Measurements from ENCODE around the gene PYCARD. TPM values are rescaled to one million over a fixed set of nuclear protein-coding genes. Genes with fewer than 3 reads are reported as not detected.

Gene PYCARD
- total RNA-seq, 2 experiments from 2014 or later: 55.4 to 99.1 TPM

DNA sequence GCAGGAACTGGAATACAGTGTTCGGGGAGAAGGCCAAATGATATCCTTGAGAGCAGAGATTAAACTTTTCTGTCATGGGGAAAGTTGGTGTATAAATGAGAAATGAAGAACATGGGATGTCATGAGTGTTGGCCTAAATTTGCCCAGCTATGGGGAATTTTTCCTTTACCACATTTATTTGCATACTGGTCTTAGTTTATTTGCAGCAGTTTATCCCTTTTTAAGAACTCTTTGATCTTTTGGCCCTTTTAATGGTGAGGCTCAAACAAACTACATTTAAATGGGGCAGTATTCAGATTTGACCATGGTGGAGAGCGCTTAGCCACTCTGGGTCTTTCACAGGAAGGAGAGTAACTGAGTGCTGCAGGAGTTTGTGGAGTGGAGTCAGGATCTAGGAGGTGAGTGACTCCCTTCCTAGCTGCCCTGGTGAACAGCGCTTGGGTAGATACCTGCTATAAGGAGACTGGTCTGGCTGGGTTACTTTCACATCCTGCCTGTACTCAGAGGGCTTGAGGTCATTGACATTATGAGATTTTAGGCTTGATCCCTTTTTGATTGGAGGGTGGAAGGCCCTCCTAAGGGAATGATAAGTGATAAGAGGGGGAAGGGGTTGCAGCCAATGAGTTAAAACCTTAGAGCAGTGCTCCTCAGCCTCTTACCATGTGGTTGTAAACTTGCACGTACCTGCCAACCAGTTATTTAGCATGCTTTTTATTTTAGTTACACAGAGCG, 10.7 kb downstream of the PYCARD start:
- H3K27me3 Mint-ChIP-seq: no peaks in the 10 kb centered on the region
- peaks cover 67% of the 10 kb centered on the region for H3K4me1 Mint-ChIP-seq
- H3K9me3 Mint-ChIP-seq (ENCODE audit: low read depth): no peaks in the 10 kb centered on the region
- ATAC-seq: no peak
- no peak for DNase-seq
- peaks cover 87% of the 10 kb centered on the region for H3K36me3 Mint-ChIP-seq
- H3K27ac Mint-ChIP-seq: peak overlapping the region; percentile 58
- CTCF ChIA-PET: interaction anchor here (0.8 kb wide), 1 partner anchor 9 kb away, joined by 3 read pairs; no protein-coding TSS in a partner anchor
- H3K4me3 Mint-ChIP-seq: no peak overlapping the region

DNA sequence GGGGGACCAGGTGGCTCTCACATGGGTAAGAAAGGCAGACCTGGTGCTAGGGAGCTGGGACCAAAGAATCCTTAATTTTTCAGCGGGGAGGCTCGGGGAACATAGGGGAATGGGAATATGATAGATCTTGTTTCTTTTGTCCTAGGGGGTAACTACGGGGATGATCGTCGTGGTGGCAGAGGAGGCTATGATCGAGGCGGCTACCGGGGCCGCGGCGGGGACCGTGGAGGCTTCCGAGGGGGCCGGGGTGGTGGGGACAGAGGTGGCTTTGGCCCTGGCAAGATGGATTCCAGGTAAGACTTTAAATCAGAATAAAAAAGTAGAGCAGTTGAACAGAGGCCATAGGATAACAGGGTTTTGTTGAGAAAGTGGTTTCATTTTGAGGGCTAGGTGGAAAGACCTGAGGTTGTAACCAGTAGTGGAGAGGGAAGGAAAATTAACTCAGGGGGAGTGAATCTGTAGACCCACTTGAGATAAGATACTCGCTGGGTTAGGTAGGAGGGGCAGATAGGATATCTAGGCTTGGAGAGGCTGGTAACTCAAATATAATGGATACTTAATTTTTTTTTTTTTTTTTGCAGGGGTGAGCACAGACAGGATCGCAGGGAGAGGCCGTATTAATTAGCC, 11.6 kb downstream of the PYCARD start:
- no peak for DNase-seq
- H3K9me3 Mint-ChIP-seq (ENCODE audit: low read depth): no peaks in the 10 kb centered on the region
- ATAC-seq: no peak
- no peak overlapping the region for H3K4me3 Mint-ChIP-seq
- H3K27ac Mint-ChIP-seq: no peak overlapping the region
- H3K4me1 Mint-ChIP-seq: peaks cover 70% of the 10 kb centered on the region
- no peaks in the 10 kb centered on the region for H3K27me3 Mint-ChIP-seq
- peaks cover 87% of the 10 kb centered on the region for H3K36me3 Mint-ChIP-seq
- CTCF ChIA-PET: interaction anchor here (0.7 to 1.5 kb wide), 2 partner anchors 25 to 143 kb away, joined by 3 read pairs; no protein-coding TSS in a partner anchor

DNA sequence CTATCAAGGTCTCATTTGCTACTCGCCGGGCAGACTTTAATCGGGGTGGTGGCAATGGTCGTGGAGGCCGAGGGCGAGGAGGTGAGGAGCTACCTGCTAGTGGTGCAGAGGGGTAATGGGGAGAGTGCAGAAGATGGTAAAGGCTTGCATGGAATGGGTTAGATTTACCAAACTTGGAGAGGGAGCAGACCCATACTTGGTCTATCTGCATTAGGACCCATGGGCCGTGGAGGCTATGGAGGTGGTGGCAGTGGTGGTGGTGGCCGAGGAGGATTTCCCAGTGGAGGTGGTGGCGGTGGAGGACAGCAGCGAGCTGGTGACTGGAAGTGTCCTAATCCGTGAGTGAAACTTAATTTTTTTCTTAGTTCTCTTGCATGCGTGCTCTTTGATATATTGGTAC, 12.5 kb downstream of the PYCARD start:
- Mint-ChIP-seq H3K27ac (no peak overlapping the region), H3K9me3 (ENCODE audit: low read depth) (no peaks in the 10 kb centered on the region), H3K27me3 (no peaks in the 10 kb centered on the region), H3K36me3 (peaks cover 92% of the 10 kb centered on the region), H3K4me1 (peaks cover 78% of the 10 kb centered on the region), H3K4me3 (no peak overlapping the region)
- DNase-seq (no peak), ATAC-seq (no peak)
- CTCF ChIA-PET: interaction anchor here (1.5 kb wide), 1 partner anchor 26 kb away, joined by 3 read pairs; no protein-coding TSS in a partner anchor

- H3K27ac Mint-ChIP-seq: peak overlapping the region; percentile 6
- H3K9me3 Mint-ChIP-seq (ENCODE audit: low read depth): no peaks in the 10 kb centered on the region
- CTCF ChIA-PET: interaction anchor here (1.5 kb wide), 1 partner anchor 27 kb away, joined by 3 read pairs; no protein-coding TSS in a partner anchor
- ATAC-seq (no peak), DNase-seq (no peak)
- peaks cover 79% of the 10 kb centered on the region for H3K4me1 Mint-ChIP-seq
- no peaks in the 10 kb centered on the region for H3K27me3 Mint-ChIP-seq
- H3K4me3 Mint-ChIP-seq: no peak overlapping the region
- peaks cover 92% of the 10 kb centered on the region for H3K36me3 Mint-ChIP-seq
Measured at GRCh38 chr16:31189412-31189778, 13.2 kb downstream of the PYCARD start.

- Mint-ChIP-seq H3K27ac (peak overlapping the region; percentile 30), H3K4me1 (peaks cover 81% of the 10 kb centered on the region), H3K27me3 (no peaks in the 10 kb centered on the region), H3K9me3 (ENCODE audit: low read depth) (no peaks in the 10 kb centered on the region), H3K4me3 (no peak overlapping the region), H3K36me3 (peaks cover 91% of the 10 kb centered on the region)
- DNase-seq (no peak), ATAC-seq (no peak)
- CTCF ChIA-PET: interaction anchor here (1.5 kb wide), 1 partner anchor 12 kb away, joined by 6 read pairs; no protein-coding TSS in a partner anchor
Measured at GRCh38 chr16:31188450-31189411, 13.8 kb downstream of the PYCARD start.

GRCh38 chr16:31187808-31188189, 14.8 kb downstream of the PYCARD start:
- H3K4me1 Mint-ChIP-seq: peaks cover 85% of the 10 kb centered on the region
- no peaks in the 10 kb centered on the region for H3K9me3 Mint-ChIP-seq (ENCODE audit: low read depth)
- H3K36me3 Mint-ChIP-seq: peaks cover 94% of the 10 kb centered on the region
- CTCF ChIA-PET: interaction anchor here (1.5 kb wide), 1 partner anchor 13 kb away, joined by 6 read pairs; no protein-coding TSS in a partner anchor
- ATAC-seq (no peak), DNase-seq (no peak)
- H3K27me3 Mint-ChIP-seq: no peaks in the 10 kb centered on the region
- H3K27ac Mint-ChIP-seq: peak overlapping the region; percentile 31
- H3K4me3 Mint-ChIP-seq: no peak overlapping the region

DNA sequence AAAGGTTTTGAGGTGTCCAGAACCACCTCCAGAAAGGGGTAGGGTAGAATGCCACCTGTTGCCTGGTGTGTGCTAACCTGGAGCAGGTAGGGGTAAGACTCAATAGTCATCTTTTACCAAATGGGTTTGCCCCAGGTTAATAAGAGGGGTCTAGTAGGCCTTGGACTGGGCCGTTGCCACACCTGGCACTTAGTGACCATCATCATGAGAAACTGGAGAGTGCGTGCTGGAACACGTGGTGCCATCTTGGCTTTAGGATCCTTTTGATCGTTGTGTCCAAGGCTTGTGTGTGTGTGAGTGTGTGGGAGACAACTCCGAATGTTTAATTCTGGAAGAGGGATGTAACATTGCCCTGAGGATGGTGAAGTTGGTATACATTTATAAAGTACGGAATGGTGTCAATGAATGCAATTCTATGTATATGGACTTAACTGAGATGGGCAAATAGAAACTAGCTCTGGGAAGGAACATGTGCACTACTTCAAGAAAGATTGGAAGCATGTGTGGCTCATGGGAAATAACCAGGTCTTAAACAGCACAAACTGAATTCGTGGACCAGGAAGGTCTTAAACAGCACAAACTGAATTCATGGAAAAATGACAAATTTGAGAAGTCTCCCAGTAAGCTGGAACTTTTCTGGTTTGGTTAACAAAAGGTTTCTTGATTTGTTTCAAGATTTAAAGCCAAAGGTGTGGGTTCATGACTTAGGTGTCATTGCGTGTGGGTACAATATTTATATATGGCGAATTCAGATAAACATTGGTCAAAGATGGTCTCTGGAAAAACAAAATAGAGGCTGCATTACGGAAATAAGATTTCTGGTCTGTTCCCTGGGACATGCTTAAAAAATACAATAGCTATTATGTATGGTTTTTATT, 15.4 kb downstream of the PYCARD start:
- ATAC-seq (no peak), DNase-seq (no peak)
- H3K9me3 Mint-ChIP-seq (ENCODE audit: low read depth): no peaks in the 10 kb centered on the region
- peaks cover 97% of the 10 kb centered on the region for H3K36me3 Mint-ChIP-seq
- no peaks in the 10 kb centered on the region for H3K27me3 Mint-ChIP-seq
- peaks cover 90% of the 10 kb centered on the region for H3K4me1 Mint-ChIP-seq
- H3K4me3 Mint-ChIP-seq: no peak overlapping the region
- CTCF ChIA-PET: interaction anchor here (1.5 kb wide), 1 partner anchor 14 kb away, joined by 6 read pairs; no protein-coding TSS in a partner anchor
- H3K27ac Mint-ChIP-seq: peak overlapping the region; percentile 31

DNA sequence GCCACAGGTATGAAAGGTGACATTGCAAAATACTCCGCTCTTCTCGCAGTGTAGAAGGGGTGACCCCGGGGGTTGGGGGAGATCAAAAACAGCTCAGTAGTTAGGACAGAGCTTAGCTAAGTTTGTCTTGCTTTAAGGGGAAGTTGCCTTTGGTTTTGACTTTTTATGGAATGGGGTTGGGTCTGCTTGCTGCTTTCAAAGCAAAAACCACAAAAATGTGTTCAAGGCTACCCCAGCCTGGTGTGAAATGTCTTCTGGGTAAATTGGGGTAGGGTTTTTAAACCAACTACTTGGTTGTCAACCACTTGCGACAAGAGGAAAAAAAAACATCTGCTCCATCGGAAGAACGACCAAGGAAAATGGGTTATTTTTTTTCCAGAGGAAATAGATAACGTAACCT, 16.4 kb downstream of the PYCARD start:
- Mint-ChIP-seq H3K27ac (peak overlapping the region; percentile 42), H3K36me3 (peaks cover 96% of the 10 kb centered on the region), H3K4me3 (peak overlapping the region; percentile 5), H3K4me1 (peaks cover 87% of the 10 kb centered on the region), H3K27me3 (no peaks in the 10 kb centered on the region), H3K9me3 (ENCODE audit: low read depth) (no peaks in the 10 kb centered on the region)
- DNase-seq (no peak), ATAC-seq (no peak)
- CTCF ChIA-PET: no interaction called here

GRCh38 chr16:31185339-31185738, 17.2 kb downstream of the PYCARD start:
- Mint-ChIP-seq H3K4me3 (peak overlapping the region; percentile 6), H3K4me1 (peaks cover 81% of the 10 kb centered on the region), H3K9me3 (ENCODE audit: low read depth) (no peaks in the 10 kb centered on the region), H3K27me3 (no peaks in the 10 kb centered on the region), H3K36me3 (peaks cover 92% of the 10 kb centered on the region), H3K27ac (peak overlapping the region; percentile 42)
- DNase-seq (no peak), ATAC-seq (no peak)
- CTCF ChIA-PET: interaction anchor here (0.6 kb wide), 1 partner anchor 252 kb away, joined by 3 read pairs; no protein-coding TSS in a partner anchor

- H3K36me3 Mint-ChIP-seq: peaks cover 90% of the 10 kb centered on the region
- CTCF ChIA-PET: interaction anchor here (0.6 to 1.4 kb wide), 2 partner anchors 252 to 259 kb away, joined by 3 read pairs; no protein-coding TSS in a partner anchor
- H3K9me3 Mint-ChIP-seq (ENCODE audit: low read depth): no peaks in the 10 kb centered on the region
- H3K27ac Mint-ChIP-seq: peak overlapping the region; percentile 64
- peak overlapping the region; percentile 6 for H3K4me3 Mint-ChIP-seq
- no peak for DNase-seq
- peaks cover 1% of the 10 kb centered on the region for H3K27me3 Mint-ChIP-seq
- ATAC-seq: no peak
- peaks cover 76% of the 10 kb centered on the region for H3K4me1 Mint-ChIP-seq
Measured at GRCh38 chr16:31184888-31185287, 17.7 kb downstream of the PYCARD start.

DNA sequence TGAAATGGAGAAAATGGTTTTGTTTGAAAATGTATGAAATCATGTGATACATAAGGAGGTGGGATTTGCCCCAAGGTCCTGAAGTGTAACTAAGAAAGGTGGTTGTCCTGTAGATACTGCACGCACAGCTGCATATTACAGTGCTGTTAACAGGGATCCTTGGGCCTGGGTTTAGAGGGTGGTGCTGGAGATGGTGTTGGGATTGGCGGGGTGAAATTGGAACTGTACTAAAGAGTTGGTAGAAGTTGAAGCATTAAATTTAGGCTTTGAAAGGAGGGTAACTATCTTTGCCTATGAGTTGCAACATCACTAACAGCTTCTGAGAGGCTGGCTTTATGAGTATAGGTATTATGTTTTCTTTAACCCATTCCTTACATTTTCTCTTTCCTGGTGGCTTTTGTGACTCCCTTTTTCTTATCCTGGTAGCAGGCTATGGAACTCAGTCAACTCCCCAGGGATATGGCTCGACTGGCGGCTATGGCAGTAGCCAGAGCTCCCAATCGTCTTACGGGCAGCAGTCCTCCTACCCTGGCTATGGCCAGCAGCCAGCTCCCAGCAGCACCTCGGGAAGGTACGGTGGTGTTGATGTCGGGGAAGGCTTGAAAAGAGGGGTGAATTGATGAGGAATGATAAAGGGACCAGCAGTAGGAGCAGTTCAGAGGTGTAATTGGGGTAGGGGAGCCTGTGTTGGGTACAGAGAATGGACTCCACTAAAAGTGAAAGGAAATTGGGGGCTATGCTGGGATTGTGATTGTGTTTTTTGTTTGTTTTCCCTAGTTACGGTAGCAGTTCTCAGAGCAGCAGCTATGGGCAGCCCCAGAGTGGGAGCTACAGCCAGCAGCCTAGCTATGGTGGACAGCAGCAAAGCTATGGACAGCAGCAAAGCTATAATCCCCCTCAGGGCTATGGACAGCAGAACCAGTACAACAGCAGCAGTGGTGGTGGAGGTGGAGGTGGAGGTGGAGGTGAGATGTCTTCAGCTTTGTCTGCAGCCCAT, 18.8 kb downstream of the PYCARD start:
- Mint-ChIP-seq H3K27ac (peak overlapping the region; percentile 50), H3K36me3 (peaks cover 79% of the 10 kb centered on the region), H3K4me1 (peaks cover 70% of the 10 kb centered on the region), H3K4me3 (peak overlapping the region; percentile 91), H3K9me3 (ENCODE audit: low read depth) (no peaks in the 10 kb centered on the region), H3K27me3 (peaks cover 2% of the 10 kb centered on the region)
- ATAC-seq (no peak), DNase-seq (no peak)
- CTCF ChIA-PET: interaction anchor here (1.3 to 2.6 kb wide), 3 partner anchors 41 to 260 kb away, joined by 3 to 14 read pairs (median 4); no protein-coding TSS in a partner anchor

Measured in activated CD8-positive, alpha-beta memory T cell treated with anti-CD3 and anti-CD28 coated beads, Interleukin-2, amount 10 ng/mL, durations not matched to agents 7 days and 5 days (primary cell).